SK-N-SH (cell line): ENCODE results near the gene CTTN. TPM values are rescaled to one million over a fixed set of nuclear protein-coding genes. Genes with fewer than 3 reads are reported as not detected.

Experiments
- CTCF ChIA-PET: fragments of 300-600, 350-600 bp; formaldehyde crosslinking; extraction: SDS; loops from one replicate; lab custom pipeline; 2021; lab: Yijun Ruan, JAX
- POLR2A ChIA-PET: fragments of 350-600 bp; sonication (Branson Sonifier 250); formaldehyde crosslinking; extraction: SDS; loops from one replicate; lab custom pipeline; 2020; ENCODE audit warnings: antibody characterized with exemption, inconsistent platforms; lab: Yijun Ruan, JAX
- DNase-seq: peaks from one replicate; pipeline ENCODE4 v3.0.0; 2012
- H2AFZ ChIP-seq: fragments of 200-600 bp; sonication (generic); 2 replicates; pipeline ENCODE4 v1.8.1; 2016; ENCODE audit warnings: antibody characterized with exemption, mild to moderate bottlenecking, low read depth
- H3F3A ChIP-seq: fragments of 200-600 bp; sonication (generic); replicated peaks from 2 replicates; pipeline ENCODE3; 2016; ENCODE audit warnings: antibody characterized with exemption, mild to moderate bottlenecking; ENCODE audit not compliant: insufficient read depth
- H3K27ac ChIP-seq, 2 experiments: fragments of 200-500 bp in 1 of 2; fragments of 200-600 bp in 1 of 2; sonication (Bioruptor generic) in 1 of 2; sonication (generic), shearing (Covaris generic) in 1 of 2; 2 replicates each; pipeline versions ENCODE4 v1.5.1 to v1.6.1; 2014 to 2016; ENCODE audit warnings: low read depth in 2 of 2, inconsistent platforms in 1 of 2, low read length in 1 of 2, mild to moderate bottlenecking in 1 of 2, mixed read lengths in 1 of 2
- H3K27me3 ChIP-seq: fragments of 200-600 bp; sonication (generic), shearing (Covaris generic); 2 replicates; pipeline ENCODE4 v1.6.1; 2016; ENCODE audit warnings: mixed run types; ENCODE audit not compliant: insufficient read depth
- H3K36me3 ChIP-seq, 2 experiments: fragments of 200-500 bp in 1 of 2; fragments of 200-600 bp in 1 of 2; sonication (Bioruptor generic) in 1 of 2; sonication (generic) in 1 of 2; replicated peaks in 1 of 2; 2 replicates each; pipeline versions ENCODE3 to v1.5.1; 2014 to 2016; ENCODE audit warnings: low read length in 1 of 2, mild to moderate bottlenecking in 1 of 2; ENCODE audit not compliant: insufficient read depth in 2 of 2, control insufficient read depth in 1 of 2
- H3K4me1 ChIP-seq, 2 experiments: fragments of 200-500 bp in 1 of 2; fragments of 200-600 bp in 1 of 2; sonication (Bioruptor generic) in 1 of 2; sonication (generic), shearing (Covaris generic) in 1 of 2; 2 replicates each; pipeline versions ENCODE4 v1.5.1 to v1.6.1; 2014 to 2016; ENCODE audit warnings: low read depth in 1 of 2, low read length in 1 of 2, mixed run types in 1 of 2; ENCODE audit not compliant: insufficient read depth in 2 of 2, control insufficient read depth in 1 of 2
- H3K4me2 ChIP-seq: fragments of 200-600 bp; sonication (generic), shearing (Covaris generic); 2 replicates; pipeline ENCODE4 v1.6.1; 2017; ENCODE audit warnings: mixed run types
- H3K4me3 ChIP-seq, 2 experiments: fragments of 200-500 bp in 1 of 2; fragments of 200-600 bp in 1 of 2; sonication (Bioruptor generic) in 1 of 2; sonication (generic), shearing (Covaris generic) in 1 of 2; 2 replicates each; pipeline versions ENCODE4 v1.5.1 to v1.8.1; 2014 to 2016; ENCODE audit warnings: low read depth in 2 of 2, inconsistent platforms in 1 of 2, low read length in 1 of 2, mild to moderate bottlenecking in 1 of 2, mixed read lengths in 1 of 2, moderate library complexity in 1 of 2
- H3K79me2 ChIP-seq: fragments of 200-600 bp; sonication (generic); 2 replicates; pipeline ENCODE4 v1.8.1; 2017; ENCODE audit warnings: mild to moderate bottlenecking; ENCODE audit not compliant: insufficient read depth
- H3K9ac ChIP-seq: fragments of 200-600 bp; sonication (generic); 2 replicates; pipeline ENCODE4 v1.6.1; 2017; ENCODE audit warnings: mixed run types
- H3K9me2 ChIP-seq: fragments of 200-600 bp; sonication (generic); 2 replicates; pipeline ENCODE4 v1.6.1; 2017; ENCODE audit warnings: mixed run types
- H3K9me3 ChIP-seq: fragments of 200-600 bp; sonication (generic); 2 replicates; pipeline ENCODE4 v1.6.1; 2017; ENCODE audit warnings: mixed run types, mild to moderate bottlenecking, moderate library complexity
- H4K20me1 ChIP-seq: fragments of 200-600 bp; sonication (generic); 2 replicates; pipeline ENCODE4 v1.6.1; 2017; ENCODE audit warnings: mild to moderate bottlenecking, mixed run types; ENCODE audit not compliant: insufficient read depth
- EP300 ChIP-seq, 2 experiments: IDR thresholded peaks; 2 replicates each; pipeline versions ENCODE4 v1.4.0 to v1.6.1; 2012; ENCODE audit warnings: borderline replicate concordance in 1 of 2, low read depth in 1 of 2, low read length in 1 of 2
- GATA2 ChIP-seq: sonication (generic); formaldehyde crosslinking; IDR thresholded peaks from 2 replicates; pipeline ENCODE4 v1.5.0; 2020; ENCODE audit warnings: mild to moderate bottlenecking, missing genetic modification reagents
- MEF2A ChIP-seq: IDR thresholded peaks from 2 replicates; pipeline ENCODE4 v1.4.0; 2012; ENCODE audit warnings: low read depth, borderline replicate concordance
- NRF1 ChIP-seq: IDR thresholded peaks from 2 replicates; pipeline ENCODE4 v1.6.1; 2012; ENCODE audit warnings: low read depth, mild to moderate bottlenecking, low read length
- POLR2AphosphoS5 ChIP-seq: IDR thresholded peaks from 2 replicates; pipeline ENCODE4 v1.6.1; 2012; ENCODE audit warnings: low read depth, low read length
- RFX5 ChIP-seq: IDR thresholded peaks from 2 replicates; pipeline ENCODE4 v1.6.1; 2012; ENCODE audit warnings: mild to moderate bottlenecking, improper control_type of control experiment, low read length
- RXRA ChIP-seq: IDR thresholded peaks from 2 replicates; pipeline ENCODE4 v1.4.0; 2012; ENCODE audit warnings: low read depth, mild to moderate bottlenecking, borderline replicate concordance
- TAF1 ChIP-seq: IDR thresholded peaks from 2 replicates; pipeline ENCODE4 v1.6.1; 2012; ENCODE audit warnings: low read depth, mild to moderate bottlenecking, low read length, moderate library complexity, borderline replicate concordance
- TEAD4 ChIP-seq: IDR thresholded peaks from 2 replicates; pipeline ENCODE4 v1.4.0; 2012; ENCODE audit warnings: mild to moderate bottlenecking, borderline replicate concordance; ENCODE audit not compliant: insufficient read depth
- WGBS: methylation state at CpG from one replicate; pipeline ENCODE4 v1.1.6; 2017; ENCODE audit warnings: low lambda C conversion rate; 5-methylcytosine and 5-hydroxymethylcytosine counted together
- polyA plus RNA-seq, 3 experiments: library from polyadenylated mRNA; depleted of rRNA; stranded (reverse); fragments of >200 nt; gene quantifications; 2 replicates each; pipeline ENCODE4 v1.2.3, GENCODE V29; 2012
- TF ChIP-seq, protein P1 (sequence below): IDR thresholded peaks from 2 replicates; pipeline ENCODE4 v1.4.0; 2012; ENCODE audit warnings: low read depth, borderline replicate concordance
- TF ChIP-seq, protein P2 (sequence below): IDR thresholded peaks from 2 replicates; pipeline ENCODE4 v1.4.0; 2012; ENCODE audit warnings: low read depth, borderline replicate concordance
- TF ChIP-seq, protein P3 (sequence below): fragments of 150-350 bp; IDR thresholded peaks from 2 replicates; pipeline ENCODE4 v1.6.1; 2017; ENCODE audit warnings: antibody characterized with exemption, low read length, low read depth, borderline replicate concordance
- TF ChIP-seq, protein P4 (sequence below): IDR thresholded peaks from 2 replicates; pipeline ENCODE4; 2012

Gene CTTN
- polyA plus RNA-seq, 1 of the 3 experiments (the other 2 are of a cell fraction): 243 TPM

DNA sequence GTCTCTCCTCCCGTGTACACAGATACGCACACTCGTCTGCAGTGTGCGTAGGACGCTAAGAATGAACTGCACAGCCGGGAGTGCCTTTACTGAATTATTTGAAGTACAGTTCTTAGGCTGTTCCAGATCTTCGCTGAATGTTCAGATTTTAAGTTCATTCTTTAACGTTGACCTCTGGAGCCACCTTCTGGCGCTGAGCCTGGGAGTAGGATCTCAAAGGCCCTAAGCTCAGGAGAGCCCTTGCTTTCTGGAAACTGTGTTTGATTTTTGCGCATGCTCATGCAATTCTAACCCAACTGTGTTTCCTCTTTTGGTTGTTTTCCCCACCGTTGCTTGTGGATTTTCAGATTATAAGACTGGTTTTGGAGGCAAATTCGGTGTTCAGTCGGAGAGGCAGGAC, 22.8 kb downstream of the CTTN start:
- Histone ChIP-seq H3K79me2 (peaks cover 55% of the 10 kb centered on the region), H2AFZ (no peak overlapping the region)

More for the DNA sequence above, 22.8 kb downstream of the CTTN start:
- Histone ChIP-seq H3K4me1 (no peaks in the 10 kb centered on the region; a peak in 1 of 4 replicates), H3K4me2 (no peak overlapping the region), H3K4me3 (no peak overlapping the region), H3K36me3 (peaks cover 64 to 84% of the 10 kb centered on the region in 2 experiments), H3K9ac (no peak overlapping the region), H3K27ac (no peak overlapping the region), H3K9me3 (no peaks in the 10 kb centered on the region), H4K20me1 (peaks cover 65% of the 10 kb centered on the region), H3K9me2 (no peaks in the 10 kb centered on the region), H3F3A (peaks cover 12% of the 10 kb centered on the region), H3K27me3 (no peaks in the 10 kb centered on the region)
- no peak for DNase-seq
- TF ChIP-seq POLR2AphosphoS5 (no peak), GATA2 (CRISPR knock-in tag) (no peak), TAF1 (no peak), TEAD4 (no peak), RXRA (no peak), NRF1 (no peak), RFX5 (no peak), EP300 (IDR thresholded peaks at IDR 0.05; ENCODE audit: borderline replicate concordance in 1 of 2, low read depth in 1 of 2, low read length in 1 of 2) (no peak), MEF2A (no peak)
- TF ChIP-seq, protein P1, sequence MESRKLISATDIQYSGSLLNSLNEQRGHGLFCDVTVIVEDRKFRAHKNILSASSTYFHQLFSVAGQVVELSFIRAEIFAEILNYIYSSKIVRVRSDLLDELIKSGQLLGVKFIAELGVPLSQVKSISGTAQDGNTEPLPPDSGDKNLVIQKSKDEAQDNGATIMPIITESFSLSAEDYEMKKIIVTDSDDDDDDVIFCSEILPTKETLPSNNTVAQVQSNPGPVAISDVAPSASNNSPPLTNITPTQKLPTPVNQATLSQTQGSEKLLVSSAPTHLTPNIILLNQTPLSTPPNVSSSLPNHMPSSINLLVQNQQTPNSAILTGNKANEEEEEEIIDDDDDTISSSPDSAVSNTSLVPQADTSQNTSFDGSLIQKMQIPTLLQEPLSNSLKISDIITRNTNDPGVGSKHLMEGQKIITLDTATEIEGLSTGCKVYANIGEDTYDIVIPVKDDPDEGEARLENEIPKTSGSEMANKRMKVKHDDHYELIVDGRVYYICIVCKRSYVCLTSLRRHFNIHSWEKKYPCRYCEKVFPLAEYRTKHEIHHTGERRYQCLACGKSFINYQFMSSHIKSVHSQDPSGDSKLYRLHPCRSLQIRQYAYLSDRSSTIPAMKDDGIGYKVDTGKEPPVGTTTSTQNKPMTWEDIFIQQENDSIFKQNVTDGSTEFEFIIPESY: no peak
- TF ChIP-seq, protein P2, sequence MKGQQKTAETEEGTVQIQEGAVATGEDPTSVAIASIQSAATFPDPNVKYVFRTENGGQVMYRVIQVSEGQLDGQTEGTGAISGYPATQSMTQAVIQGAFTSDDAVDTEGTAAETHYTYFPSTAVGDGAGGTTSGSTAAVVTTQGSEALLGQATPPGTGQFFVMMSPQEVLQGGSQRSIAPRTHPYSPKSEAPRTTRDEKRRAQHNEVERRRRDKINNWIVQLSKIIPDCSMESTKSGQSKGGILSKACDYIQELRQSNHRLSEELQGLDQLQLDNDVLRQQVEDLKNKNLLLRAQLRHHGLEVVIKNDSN: no peak
- TF ChIP-seq, protein P3, sequence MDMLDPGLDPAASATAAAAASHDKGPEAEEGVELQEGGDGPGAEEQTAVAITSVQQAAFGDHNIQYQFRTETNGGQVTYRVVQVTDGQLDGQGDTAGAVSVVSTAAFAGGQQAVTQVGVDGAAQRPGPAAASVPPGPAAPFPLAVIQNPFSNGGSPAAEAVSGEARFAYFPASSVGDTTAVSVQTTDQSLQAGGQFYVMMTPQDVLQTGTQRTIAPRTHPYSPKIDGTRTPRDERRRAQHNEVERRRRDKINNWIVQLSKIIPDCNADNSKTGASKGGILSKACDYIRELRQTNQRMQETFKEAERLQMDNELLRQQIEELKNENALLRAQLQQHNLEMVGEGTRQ: no peak
- TF ChIP-seq, protein P4, sequence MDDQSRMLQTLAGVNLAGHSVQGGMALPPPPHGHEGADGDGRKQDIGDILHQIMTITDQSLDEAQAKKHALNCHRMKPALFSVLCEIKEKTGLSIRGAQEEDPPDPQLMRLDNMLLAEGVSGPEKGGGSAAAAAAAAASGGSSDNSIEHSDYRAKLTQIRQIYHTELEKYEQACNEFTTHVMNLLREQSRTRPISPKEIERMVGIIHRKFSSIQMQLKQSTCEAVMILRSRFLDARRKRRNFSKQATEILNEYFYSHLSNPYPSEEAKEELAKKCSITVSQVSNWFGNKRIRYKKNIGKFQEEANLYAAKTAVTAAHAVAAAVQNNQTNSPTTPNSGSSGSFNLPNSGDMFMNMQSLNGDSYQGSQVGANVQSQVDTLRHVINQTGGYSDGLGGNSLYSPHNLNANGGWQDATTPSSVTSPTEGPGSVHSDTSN: no peak
- POLR2A ChIA-PET: no interaction called here
- CTCF ChIA-PET: interaction anchor here (0.7 kb wide), 1 partner anchor 20 kb away, joined by 3 read pairs; no protein-coding TSS in a partner anchor
- 95% methylated on average over 13 of the region's 13 CpGs for WGBS
